ENCODE data around the gene ZSWIM7.

- no peak for TF ChIP-seq EZH2 (IDR thresholded peaks at IDR 0.05; ENCODE audit: insufficient read depth, poor library complexity, severe bottlenecking)
- no peak for TF ChIP-seq EZH2phosphoT487 (IDR thresholded peaks at IDR 0.05; ENCODE audit: insufficient read depth, low read depth)
These were observed 46.4 kb downstream of the ZSWIM7 start for GRCh38 chr17:15952916-15953790.
